CD4-positive, alpha-beta T cell (primary cell): ENCODE results near the gene SNX24. TPM values are rescaled to one million over a fixed set of nuclear protein-coding genes. Genes with fewer than 3 reads are reported as not detected.

Experiments
- ATAC-seq: fragments of 200-7000 bp; cut with Tn5 transposase; one replicate; pipeline ENCODE4 v1.10.0; 2022; ENCODE audit warnings: mild to moderate bottlenecking; ENCODE audit not compliant: poor library complexity
- CTCF ChIA-PET: fragments of 350-600 bp; sonication (Branson Sonifier 250); formaldehyde crosslinking; loops from one replicate; lab custom pipeline; 2021; ENCODE audit warnings: antibody characterized with exemption, inconsistent platforms; lab: Charles Lee
- POLR2A ChIA-PET: fragments of 350-600 bp; sonication (Branson Sonifier 250); formaldehyde crosslinking; loops from one replicate; lab custom pipeline; 2021; ENCODE audit warnings: antibody characterized with exemption, inconsistent platforms; lab: Charles Lee
- DNase-seq, 14 experiments: peaks; one replicate each; pipeline ENCODE4 v3.0.0-alpha.2; 2013 to 2020; ENCODE audit warnings: mixed read lengths in 2 of 14
- H3K27ac ChIP-seq, 2 donors: one replicate each; pipeline versions ENCODE4 v1.5.1 to v1.7.0; 2013; ENCODE audit warnings: low read length in 2 of 2, low read depth in 1 of 2, mild to moderate bottlenecking in 1 of 2
- H3K27me3 ChIP-seq, 2 experiments: 1 replicate in 1 of 2; 2 replicates in 1 of 2; pipeline versions ENCODE4 v1.6.1 to v1.7.0; 2013; ENCODE audit warnings: low read length in 2 of 2, control low read depth in 1 of 2, mild to moderate bottlenecking in 1 of 2, moderate library complexity in 1 of 2; ENCODE audit not compliant: insufficient read depth in 2 of 2, control insufficient read depth in 1 of 2
- H3K36me3 ChIP-seq: one replicate; pipeline ENCODE4 v1.6.1; 2013; ENCODE audit warnings: low read length, control low read depth; ENCODE audit not compliant: insufficient read depth
- H3K4me1 ChIP-seq: one replicate; pipeline ENCODE4 v1.6.1; 2013; ENCODE audit warnings: low read length, control low read depth; ENCODE audit not compliant: insufficient read depth
- H3K4me3 ChIP-seq: one replicate; pipeline ENCODE4 v1.5.1; 2013; ENCODE audit warnings: mild to moderate bottlenecking, low read length, moderate library complexity
- H3K9me3 ChIP-seq, 2 experiments: 1 replicate in 1 of 2; 2 replicates in 1 of 2; pipeline versions ENCODE4 v1.6.1 to v1.7.0; 2013; ENCODE audit warnings: low read length in 2 of 2, mild to moderate bottlenecking in 2 of 2, control low read depth in 1 of 2, moderate library complexity in 1 of 2; ENCODE audit not compliant: control insufficient read depth in 1 of 2, insufficient read depth in 1 of 2
- H3K27ac Mint-ChIP-seq: one replicate; pipeline ENCODE4 v1.8.0; 2020; ENCODE audit warnings: mixed read lengths
- H3K27me3 Mint-ChIP-seq: one replicate; pipeline ENCODE4 v1.8.0; 2021; ENCODE audit warnings: mixed read lengths
- H3K36me3 Mint-ChIP-seq: one replicate; pipeline ENCODE4 v1.8.0; 2021; ENCODE audit warnings: low read depth, mixed read lengths
- H3K4me1 Mint-ChIP-seq: one replicate; pipeline ENCODE4 v1.8.0; 2021; ENCODE audit warnings: low read depth, mixed read lengths
- H3K4me3 Mint-ChIP-seq: one replicate; pipeline ENCODE4 v1.8.0; 2020; ENCODE audit warnings: mild to moderate bottlenecking, mixed read lengths
- H3K9me3 Mint-ChIP-seq: one replicate; pipeline ENCODE4 v1.8.0; 2020; ENCODE audit warnings: mixed read lengths
- intact Hi-C, 2 experiments: fragments of 100-400 bp; cut with DNase I in 1 of 2; cut with micrococcal nuclease in 1 of 2; formaldehyde crosslinking; loops; one replicate each; pipeline versions ENCODE4 v1.15.1 to v1.9.0; 2023 to 2025; cut with DNase I, micrococcal nuclease
- total RNA-seq, 174 experiments: library from RNA in 2 of 174; stranded (reverse) in 2 of 174; gene quantifications; one replicate each; pipeline ENCODE4 v1.2.3 and lab custom pipeline; 2021 to 2026
- TF ChIP-seq, protein P1 (sequence below): fragments of 200-600 bp; IDR thresholded peaks from one replicate; pipeline ENCODE4 v1.8.0; 2022; ENCODE audit warnings: antibody characterized with exemption, mild to moderate bottlenecking

Gene SNX24
- total RNA-seq, 2 experiments from 2014 or later, result 2.3 to 3.0 TPM

DNA sequence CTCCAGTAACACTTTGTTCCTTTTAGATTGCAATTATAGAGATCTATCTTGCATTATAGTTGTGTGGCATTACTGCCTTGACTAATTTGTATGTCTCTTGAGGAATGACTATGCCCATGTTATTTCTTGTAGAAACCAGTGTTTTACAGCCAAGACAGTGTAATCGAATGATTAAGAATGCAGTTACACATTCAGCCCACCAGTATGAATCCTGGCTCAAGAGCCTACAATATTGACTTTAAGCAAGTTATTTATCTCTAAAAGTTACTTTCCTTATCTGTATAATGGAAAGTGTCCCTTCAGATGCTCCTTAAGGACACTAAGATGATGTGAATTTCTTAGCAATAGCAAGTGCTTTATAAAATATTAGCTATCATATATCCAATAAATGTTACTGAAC, 9.7 kb upstream of the SNX24 start:
- Histone ChIP-seq H3K36me3 (no peaks in the 10 kb centered on the region), H3K9me3 (no peaks in the 10 kb centered on the region), H3K27ac (no peak overlapping the region), H3K27me3 (no peaks in the 10 kb centered on the region), H3K4me1 (no peaks in the 10 kb centered on the region), H3K4me3 (no peak overlapping the region)
- intact Hi-C loops, result no loop called here
- no peak for ATAC-seq
- no peaks in the 10 kb centered on the region for H3K4me1 Mint-ChIP-seq
- no peak overlapping the region for H3K27ac Mint-ChIP-seq
- H3K4me3 Mint-ChIP-seq, result no peak overlapping the region
- no peaks in the 10 kb centered on the region for H3K9me3 Mint-ChIP-seq
- CTCF ChIA-PET, result no interaction called here
- DNase-seq, result no peak
- peaks cover 4% of the 10 kb centered on the region for H3K36me3 Mint-ChIP-seq
- peaks cover 7% of the 10 kb centered on the region for H3K27me3 Mint-ChIP-seq
- TF ChIP-seq, protein P1, sequence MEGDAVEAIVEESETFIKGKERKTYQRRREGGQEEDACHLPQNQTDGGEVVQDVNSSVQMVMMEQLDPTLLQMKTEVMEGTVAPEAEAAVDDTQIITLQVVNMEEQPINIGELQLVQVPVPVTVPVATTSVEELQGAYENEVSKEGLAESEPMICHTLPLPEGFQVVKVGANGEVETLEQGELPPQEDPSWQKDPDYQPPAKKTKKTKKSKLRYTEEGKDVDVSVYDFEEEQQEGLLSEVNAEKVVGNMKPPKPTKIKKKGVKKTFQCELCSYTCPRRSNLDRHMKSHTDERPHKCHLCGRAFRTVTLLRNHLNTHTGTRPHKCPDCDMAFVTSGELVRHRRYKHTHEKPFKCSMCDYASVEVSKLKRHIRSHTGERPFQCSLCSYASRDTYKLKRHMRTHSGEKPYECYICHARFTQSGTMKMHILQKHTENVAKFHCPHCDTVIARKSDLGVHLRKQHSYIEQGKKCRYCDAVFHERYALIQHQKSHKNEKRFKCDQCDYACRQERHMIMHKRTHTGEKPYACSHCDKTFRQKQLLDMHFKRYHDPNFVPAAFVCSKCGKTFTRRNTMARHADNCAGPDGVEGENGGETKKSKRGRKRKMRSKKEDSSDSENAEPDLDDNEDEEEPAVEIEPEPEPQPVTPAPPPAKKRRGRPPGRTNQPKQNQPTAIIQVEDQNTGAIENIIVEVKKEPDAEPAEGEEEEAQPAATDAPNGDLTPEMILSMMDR, result no peak
- POLR2A ChIA-PET, result no interaction called here

DNA sequence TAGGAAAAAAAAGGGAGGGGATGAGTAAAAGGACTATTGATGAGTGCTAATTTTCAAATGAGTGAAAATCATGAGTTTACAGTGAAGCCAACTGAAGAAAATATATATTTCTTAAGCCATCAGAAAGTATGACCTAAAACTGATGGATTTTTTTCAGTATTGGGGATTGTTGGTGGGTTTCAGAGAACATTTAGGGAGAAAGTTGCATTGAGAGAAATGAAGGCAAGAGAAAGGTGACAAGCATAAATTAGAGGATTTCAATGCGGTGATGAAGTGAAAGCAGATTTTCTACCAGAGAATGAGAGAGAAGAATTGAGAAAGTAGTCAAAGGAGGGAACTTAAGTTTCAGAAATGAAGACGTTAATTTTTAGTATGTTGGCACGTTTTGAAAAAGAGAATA, 8.5 kb upstream of the SNX24 start:
- H3K27me3 Mint-ChIP-seq, result peaks cover 8% of the 10 kb centered on the region
- Histone ChIP-seq H3K36me3 (no peaks in the 10 kb centered on the region), H3K27ac (no peak overlapping the region), H3K4me1 (no peaks in the 10 kb centered on the region), H3K27me3 (no peaks in the 10 kb centered on the region), H3K9me3 (no peaks in the 10 kb centered on the region), H3K4me3 (no peak overlapping the region)
- H3K36me3 Mint-ChIP-seq, result peaks cover 1% of the 10 kb centered on the region
- TF ChIP-seq, protein P1, result no peak
- ATAC-seq (no peak), DNase-seq (no peak)
- no peaks in the 10 kb centered on the region for H3K4me1 Mint-ChIP-seq
- ChIA-PET CTCF (no interaction called here), POLR2A (no interaction called here)
- intact Hi-C loops, result no loop called here
- no peaks in the 10 kb centered on the region for H3K9me3 Mint-ChIP-seq
- no peak overlapping the region for H3K27ac Mint-ChIP-seq
- no peak overlapping the region for H3K4me3 Mint-ChIP-seq

DNA sequence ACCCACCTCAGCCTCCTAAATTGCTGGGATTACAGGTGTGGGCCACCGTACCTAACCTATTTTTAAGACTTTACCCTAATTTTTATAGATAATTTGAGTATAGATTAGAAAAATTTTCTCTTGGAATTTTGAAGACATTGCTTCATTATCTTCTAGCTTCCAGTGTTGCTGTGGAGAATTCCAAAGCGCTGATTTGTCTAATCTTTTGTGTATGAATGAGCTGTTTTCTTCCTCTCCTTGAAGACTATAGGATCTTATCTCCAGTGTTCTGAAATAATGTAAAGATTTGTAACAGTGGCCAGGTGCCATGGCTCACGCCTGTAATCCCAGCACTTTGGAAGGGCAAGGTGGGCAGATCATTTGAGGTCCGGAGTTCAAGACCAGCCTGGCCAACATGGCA, 5.7 kb upstream of the SNX24 start:
- Mint-ChIP-seq H3K9me3 (no peaks in the 10 kb centered on the region), H3K36me3 (peaks cover 6% of the 10 kb centered on the region), H3K4me3 (no peak overlapping the region), H3K27ac (no peak overlapping the region), H3K4me1 (peaks cover 15% of the 10 kb centered on the region), H3K27me3 (peaks cover 8% of the 10 kb centered on the region)
- TF ChIP-seq, protein P1, result no peak
- Histone ChIP-seq H3K27ac (no peak overlapping the region), H3K4me3 (no peak overlapping the region), H3K9me3 (no peaks in the 10 kb centered on the region), H3K36me3 (no peaks in the 10 kb centered on the region), H3K27me3 (no peaks in the 10 kb centered on the region), H3K4me1 (peaks cover 12% of the 10 kb centered on the region)
- intact Hi-C loops, result loop anchor here (5.0 to 10.0 kb wide), 3 partner anchors 65 to 877 kb away; partner anchors contain the start of genes CEP120 (in 1 of the 2), SNX2 (in 1 of the 2) and SRFBP1 (in 1 of the 2)
- no peak for DNase-seq
- ATAC-seq, result no peak
- ChIA-PET CTCF (no interaction called here), POLR2A (no interaction called here)
